ENCODE results near the gene MYMK.

DNA sequence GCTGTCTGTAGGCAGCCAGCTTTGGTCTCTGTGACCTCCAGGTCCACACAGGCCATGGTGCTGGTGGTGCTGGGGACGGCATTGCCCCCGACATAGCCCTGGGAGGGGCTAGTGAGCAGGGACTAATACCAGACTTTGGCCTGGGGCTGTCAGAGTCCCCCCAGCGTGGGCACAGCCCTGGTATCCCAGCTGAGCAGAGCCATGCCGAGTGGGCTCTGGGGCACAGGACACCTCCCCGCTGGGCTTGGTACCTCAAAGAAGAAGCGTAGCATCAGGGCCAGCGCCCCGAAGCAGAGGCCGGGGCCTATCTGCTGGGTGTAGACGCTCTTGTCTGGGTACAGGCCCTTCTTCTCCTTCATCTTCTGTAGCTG, 9.5 kb downstream of the MYMK start:
- TF ChIP-seq, protein P1, sequence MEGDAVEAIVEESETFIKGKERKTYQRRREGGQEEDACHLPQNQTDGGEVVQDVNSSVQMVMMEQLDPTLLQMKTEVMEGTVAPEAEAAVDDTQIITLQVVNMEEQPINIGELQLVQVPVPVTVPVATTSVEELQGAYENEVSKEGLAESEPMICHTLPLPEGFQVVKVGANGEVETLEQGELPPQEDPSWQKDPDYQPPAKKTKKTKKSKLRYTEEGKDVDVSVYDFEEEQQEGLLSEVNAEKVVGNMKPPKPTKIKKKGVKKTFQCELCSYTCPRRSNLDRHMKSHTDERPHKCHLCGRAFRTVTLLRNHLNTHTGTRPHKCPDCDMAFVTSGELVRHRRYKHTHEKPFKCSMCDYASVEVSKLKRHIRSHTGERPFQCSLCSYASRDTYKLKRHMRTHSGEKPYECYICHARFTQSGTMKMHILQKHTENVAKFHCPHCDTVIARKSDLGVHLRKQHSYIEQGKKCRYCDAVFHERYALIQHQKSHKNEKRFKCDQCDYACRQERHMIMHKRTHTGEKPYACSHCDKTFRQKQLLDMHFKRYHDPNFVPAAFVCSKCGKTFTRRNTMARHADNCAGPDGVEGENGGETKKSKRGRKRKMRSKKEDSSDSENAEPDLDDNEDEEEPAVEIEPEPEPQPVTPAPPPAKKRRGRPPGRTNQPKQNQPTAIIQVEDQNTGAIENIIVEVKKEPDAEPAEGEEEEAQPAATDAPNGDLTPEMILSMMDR (IDR thresholded peaks at IDR 0.05): no peak
- TF ChIP-seq POLR2A (IDR thresholded peaks at IDR 0.05) (no peak), POLR2AphosphoS5 (IDR thresholded peaks at IDR 0.05) (no peak), EP300 (IDR thresholded peaks at IDR 0.05) (no peak)

Measured in stomach (tissue), 4 donors.